UCSD-AML1 (cell line): Measurements from ENCODE around the gene SF1.
A peak's percentile ranks its signal among the peaks of the same experiment; 100 is the strongest.

ENCODE experiments used
- DNase-seq: peaks from one replicate; lab custom pipeline; 2025; ENCODE audit not compliant: unreplicated experiment; lab: John Stamatoyannopoulos, UW

Gene SF1

GRCh38 chr11:64784813-64785581, 6.7 kb upstream of the SF1 start:
- no peak for DNase-seq

DNA sequence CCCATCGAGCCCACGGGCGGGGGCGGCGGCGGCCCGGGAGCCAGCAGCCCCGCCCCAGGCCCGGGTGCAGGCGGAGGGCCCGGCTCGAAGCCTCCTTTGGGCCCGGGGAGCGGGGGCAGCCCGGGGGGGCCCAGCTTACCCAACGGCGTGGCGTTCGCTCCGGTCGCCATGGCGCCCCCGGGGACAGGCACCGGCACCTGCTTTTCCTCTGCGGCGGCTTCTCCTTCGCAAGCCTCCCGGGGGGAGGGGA, 194 bp downstream of the SF1 start:
- DNase-seq, result no peak

DNA sequence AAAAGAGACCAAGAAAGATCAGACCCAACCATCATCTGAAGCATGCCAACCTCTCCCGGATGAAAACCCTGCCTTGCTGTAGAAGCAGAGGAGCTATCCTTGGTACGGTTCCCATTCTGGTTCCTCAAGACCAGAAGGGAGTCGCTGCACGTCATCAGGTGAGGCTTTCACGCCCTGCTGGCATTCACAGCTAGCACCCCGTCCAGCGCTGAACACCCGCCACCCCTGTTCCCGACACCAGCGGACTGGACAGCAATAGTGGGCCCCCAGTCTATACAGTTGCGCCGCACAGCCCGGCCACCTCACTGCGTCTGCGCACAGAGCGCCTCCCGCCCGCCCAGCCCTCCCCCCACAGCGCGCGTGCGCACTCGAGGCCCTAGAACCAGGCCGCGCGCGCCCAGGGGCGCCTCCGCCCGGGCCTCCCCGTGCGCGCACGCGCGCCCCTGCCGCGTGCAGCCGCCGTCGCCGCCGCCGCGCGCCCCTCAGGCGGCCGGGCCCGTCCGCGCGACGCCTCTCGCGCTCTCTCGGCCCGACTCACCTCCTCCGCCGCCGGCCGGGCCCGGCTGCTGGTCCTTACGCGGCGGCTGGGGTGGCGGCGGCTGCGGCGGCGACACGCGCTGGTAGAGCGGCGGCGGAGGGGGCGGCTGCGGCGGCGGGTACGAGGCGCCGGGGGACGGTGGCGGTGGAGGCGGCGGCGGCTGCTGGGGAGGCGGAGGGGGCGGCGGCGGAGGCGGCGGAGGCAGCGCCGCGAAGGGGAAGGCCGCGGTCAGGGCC, 706 bp downstream of the SF1 start:
- peak; percentile 85 for DNase-seq

DNA sequence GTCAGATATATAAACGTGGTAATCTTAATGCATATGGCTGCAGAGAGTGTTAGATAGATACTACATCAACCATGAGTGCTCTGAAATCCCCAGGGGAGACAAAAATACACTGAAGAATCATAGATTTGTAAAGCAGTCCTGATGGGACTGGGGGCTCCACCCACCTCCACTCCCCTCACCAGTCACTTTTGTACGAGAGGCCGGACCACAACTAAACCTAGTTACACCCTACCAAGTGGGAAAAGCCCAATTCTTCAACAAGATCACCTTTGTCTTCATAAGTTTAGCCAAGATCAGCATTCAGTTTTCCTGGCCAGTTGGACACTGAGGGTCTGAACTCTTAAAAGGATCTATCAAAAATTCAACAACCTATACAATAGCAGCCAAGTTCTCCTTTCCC, 1.5 kb downstream of the SF1 start:
- DNase-seq, result no peak

DNA sequence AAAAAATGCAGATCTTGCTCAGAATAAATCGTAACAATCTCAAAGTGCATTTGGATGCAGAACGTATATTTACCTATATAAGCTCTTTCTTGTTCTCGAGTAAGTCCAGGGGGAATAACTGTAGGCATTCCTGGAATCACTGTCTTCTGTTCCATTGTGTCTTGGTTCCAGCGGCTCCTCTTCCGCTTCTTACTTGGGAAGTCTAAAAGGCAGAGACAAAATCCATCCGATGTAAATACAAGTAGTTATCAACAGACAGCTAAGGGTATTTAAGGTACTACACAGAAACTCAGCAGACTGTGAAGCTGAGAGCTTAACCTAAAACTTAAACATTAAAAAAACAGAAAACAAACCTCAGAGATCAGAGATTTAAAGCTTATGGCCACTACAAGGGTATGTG, 1.9 kb downstream of the SF1 start:
- DNase-seq, result no peak

- DNase-seq, result no peak
These were observed 4.2 kb downstream of the SF1 start for GRCh38 chr11:64774144-64774543.

- DNase-seq, result no peak
These were observed 5.9 kb downstream of the SF1 start for GRCh38 chr11:64772303-64773018.

DNA sequence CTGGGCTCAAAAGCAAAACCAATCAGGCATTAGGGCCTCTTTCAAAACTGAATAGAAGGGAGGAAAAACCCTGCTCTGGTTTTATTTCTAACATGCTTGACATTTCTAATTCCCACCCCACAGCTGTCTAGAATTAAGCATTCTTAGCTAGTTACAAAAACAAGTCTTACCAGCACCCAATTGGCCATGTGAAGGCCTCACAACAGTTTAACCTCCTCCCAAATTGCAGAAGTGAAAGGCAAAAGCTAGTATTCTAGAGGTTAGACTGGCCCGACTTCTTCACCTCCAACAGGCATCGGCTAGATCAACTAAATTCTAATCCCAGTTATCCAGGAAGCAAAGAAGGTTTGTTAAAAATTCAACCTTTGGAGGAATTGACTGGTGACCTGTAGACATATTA, 6.5 kb downstream of the SF1 start:
- no peak for DNase-seq

GRCh38 chr11:64770120-64770519, 8.2 kb downstream of the SF1 start:
- no peak for DNase-seq

DNA sequence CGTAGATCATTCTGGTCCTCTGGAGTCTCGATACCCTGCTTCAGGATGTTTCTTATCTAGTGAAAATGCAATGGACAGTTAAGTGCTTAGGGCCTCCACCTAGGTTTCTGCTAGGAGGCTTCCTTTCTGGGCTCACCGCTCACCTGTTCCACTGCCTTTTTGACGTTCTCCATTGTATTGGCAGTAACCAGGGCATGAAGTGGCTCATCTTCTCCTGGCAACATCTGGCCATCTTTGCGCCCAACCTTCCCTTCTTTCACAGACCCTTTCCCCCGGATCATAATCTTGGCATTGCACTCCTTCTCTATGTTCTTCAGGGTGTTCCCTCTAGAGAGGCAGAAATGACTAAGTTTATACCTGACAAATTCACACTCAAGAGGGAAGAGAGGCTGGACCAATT, 9.1 kb downstream of the SF1 start:
- DNase-seq, result no peak

DNA sequence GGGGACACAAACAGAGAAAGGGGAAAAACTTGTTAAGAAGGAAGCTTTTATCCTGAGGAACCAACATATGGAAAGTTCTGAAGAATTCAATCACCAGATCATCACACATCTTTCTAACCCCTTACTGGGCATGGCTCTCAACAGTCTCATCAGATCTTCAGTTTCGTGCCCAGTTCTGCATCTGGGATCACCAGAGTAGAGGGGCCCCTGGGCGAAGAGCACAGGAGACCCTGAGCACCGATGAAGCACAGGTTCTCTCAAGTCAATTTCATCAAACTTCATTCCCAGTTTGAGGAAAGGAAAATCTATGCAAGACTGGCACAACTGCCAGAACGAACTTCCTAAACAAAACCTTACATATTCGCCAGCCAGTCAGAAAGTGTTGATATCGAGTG, 10.0 kb downstream of the SF1 start:
- DNase-seq, result no peak

DNA sequence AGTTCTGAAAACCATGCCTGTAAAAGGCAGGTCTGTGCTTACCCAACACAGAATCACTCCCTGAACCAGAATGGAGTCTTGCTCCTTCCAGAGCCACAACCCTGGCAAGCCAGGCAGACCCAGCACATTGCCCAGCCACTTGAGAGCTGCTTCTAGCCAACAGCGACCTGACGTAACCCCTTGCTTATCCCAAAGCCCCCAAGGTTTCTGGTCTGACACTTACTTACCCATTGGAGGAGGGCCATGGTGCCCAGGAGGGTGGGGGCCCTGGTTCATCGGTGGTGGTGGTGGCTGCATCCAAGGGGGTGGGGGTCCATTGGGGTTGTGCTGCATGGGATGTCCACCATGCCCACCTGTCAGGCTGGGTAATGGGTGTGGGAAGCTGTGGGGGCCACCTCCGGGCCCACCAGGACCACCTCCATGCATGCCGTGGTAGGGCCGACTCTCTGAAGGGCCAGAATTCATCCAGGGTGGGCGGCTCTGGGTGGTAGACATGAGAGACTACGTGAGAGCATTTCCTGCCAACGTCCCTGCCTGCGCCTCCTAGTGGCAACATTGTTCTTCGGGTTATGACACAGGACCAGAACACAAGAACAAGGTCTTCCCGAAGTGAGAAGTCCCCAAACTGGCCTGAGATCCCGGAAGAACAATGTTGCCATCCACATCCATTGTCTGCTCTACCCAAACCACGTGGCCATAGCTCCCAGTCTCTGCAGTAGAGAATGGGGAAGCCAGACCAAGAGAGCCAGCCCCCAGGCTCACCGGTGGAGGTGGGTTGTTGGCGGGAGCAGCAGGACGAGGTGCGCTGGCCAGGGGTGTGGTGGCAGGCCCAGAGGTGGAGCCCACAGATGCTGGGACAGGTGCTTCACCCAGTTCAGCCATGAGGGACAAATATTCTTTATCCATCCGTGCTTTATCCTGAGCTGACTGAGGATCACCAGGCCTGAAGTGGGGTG, 10.7 kb downstream of the SF1 start:
- DNase-seq, result peak; percentile 60

DNA sequence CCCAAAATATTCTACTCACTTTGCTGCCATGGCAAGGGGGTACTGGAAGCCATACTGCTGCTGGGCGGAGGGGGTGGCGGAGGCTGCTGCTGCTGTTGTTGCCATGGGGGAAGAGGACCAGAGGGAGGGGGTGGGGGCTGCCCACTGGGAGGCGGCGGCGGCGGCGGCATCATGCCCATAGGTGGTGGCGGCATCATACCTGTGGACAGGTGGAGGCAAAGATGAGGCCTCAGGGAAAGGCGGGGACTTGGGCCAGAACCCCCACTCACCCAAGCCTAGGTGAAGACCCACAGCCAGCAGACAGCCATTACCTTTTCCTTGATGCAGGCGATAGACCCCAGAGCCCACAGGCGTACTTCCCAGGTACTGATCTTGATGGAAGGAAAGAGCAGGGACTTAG, 11.5 kb downstream of the SF1 start:
- DNase-seq, result no peak

- DNase-seq, result no peak
These were observed 12.3 kb downstream of the SF1 start for GRCh38 chr11:64765851-64766665.

DNA sequence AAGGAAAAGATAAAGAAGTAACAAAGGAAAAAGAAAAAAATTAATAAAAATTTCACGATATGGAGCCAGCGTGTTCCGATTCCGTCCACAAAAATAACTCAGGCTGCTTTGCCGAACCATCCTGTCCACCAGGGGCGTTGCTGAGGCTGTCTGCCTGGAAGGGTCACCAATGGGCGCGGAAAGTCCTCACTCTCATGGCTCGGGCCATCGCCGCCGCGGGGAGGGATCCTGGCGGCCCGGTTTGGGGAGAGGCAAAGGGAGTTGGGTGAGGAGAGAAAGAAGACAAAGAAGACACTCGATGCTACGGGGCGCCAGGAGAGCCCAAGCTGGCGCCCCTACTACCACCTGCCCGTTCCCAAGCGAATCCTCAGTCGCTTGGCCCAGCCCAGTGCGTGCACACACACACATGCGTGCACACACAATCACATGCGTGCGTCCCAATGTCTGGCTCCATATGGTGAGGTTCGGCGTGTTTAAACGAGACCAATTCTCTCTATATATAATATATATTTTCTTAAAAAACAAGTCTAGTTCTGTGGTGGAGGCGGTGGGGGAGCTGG, 13.0 kb downstream of the SF1 start:
- DNase-seq, result no peak

DNA sequence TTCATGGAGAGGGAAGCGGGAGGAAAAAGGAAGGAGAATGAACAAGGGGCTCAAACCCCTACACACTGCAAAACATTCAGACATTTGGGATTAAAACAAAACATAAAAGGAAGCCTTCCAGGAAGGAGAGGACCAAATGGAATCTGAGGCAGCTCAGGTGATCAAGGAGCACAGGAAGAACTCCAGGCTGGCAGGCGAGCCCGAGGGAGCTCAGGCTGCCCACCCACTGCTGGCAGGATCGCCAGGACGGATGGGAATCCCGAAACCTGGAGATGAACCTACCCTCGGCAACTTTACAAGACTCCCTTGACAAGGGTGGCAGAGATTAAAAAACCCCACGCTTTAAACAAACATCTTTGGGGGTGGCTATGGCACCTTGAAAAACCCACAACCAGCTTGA, 13.6 kb downstream of the SF1 start:
- no peak for DNase-seq

GRCh38 chr11:64764040-64764611, 14.2 kb downstream of the SF1 start:
- no peak for DNase-seq

- DNase-seq, result no peak
These were observed 14.8 kb downstream of the SF1 start for GRCh38 chr11:64763526-64764039.
